Activated CD8-positive, alpha-beta T cell treated with anti-CD3 and anti-CD28 coated beads for 36 hours (primary cell): ENCODE measurements around the gene MLYCD. TPM values are rescaled to one million over a fixed set of nuclear protein-coding genes. Genes with fewer than 3 reads are reported as not detected.

Experiments used
- ATAC-seq: fragments of 200-7000 bp; cut with Tn5 transposase; one replicate; pipeline ENCODE4 v1.10.0; 2021; ENCODE audit warnings: mild to moderate bottlenecking, moderate library complexity
- CTCF ChIA-PET: fragments of 350-600 bp; sonication (Branson Sonifier 250); formaldehyde crosslinking; loops from one replicate; lab custom pipeline; 2021; ENCODE audit warnings: antibody characterized with exemption; lab: Charles Lee
- POLR2A ChIA-PET: fragments of 350-600 bp; sonication (Branson Sonifier 250); formaldehyde crosslinking; loops from one replicate; lab custom pipeline; 2021; ENCODE audit warnings: antibody characterized with exemption; lab: Charles Lee
- DNase-seq: peaks from one replicate; pipeline ENCODE4 v3.0.0-alpha.2; 2020
- H3K27ac Mint-ChIP-seq: one replicate; pipeline ENCODE4 v1.8.0; 2021; ENCODE audit warnings: mild to moderate bottlenecking, mixed read lengths
- H3K27me3 Mint-ChIP-seq: one replicate; pipeline ENCODE4 v1.8.0; 2021; ENCODE audit warnings: mixed read lengths
- H3K36me3 Mint-ChIP-seq: one replicate; pipeline ENCODE4 v1.8.0; 2021; ENCODE audit warnings: low read depth, mixed read lengths
- H3K4me1 Mint-ChIP-seq: one replicate; pipeline ENCODE4 v1.8.0; 2021; ENCODE audit warnings: low read depth, mixed read lengths
- H3K4me3 Mint-ChIP-seq: one replicate; pipeline ENCODE4 v1.8.0; 2021; ENCODE audit warnings: mild to moderate bottlenecking, moderate library complexity, mixed read lengths
- H3K9me3 Mint-ChIP-seq: one replicate; pipeline ENCODE4 v1.8.0; 2021; ENCODE audit warnings: mixed read lengths
- CTCF ChIP-seq: fragments of 200-600 bp; IDR thresholded peaks from one replicate; pipeline ENCODE4 v1.8.0; 2022; ENCODE audit warnings: antibody characterized with exemption, mild to moderate bottlenecking
- intact Hi-C: fragments of 100-400 bp; cut with micrococcal nuclease; formaldehyde crosslinking; loops from one replicate; pipeline ENCODE4 v1.10.0; 2022
- total RNA-seq, 2 experiments: library from RNA; stranded (reverse); gene quantifications; one replicate each; pipeline ENCODE4 v1.2.3, GENCODE V29; 2021

MLYCD gene
- total RNA-seq, 2 experiments from 2014 or later, result 3.5 to 3.7 TPM

GRCh38 chr16:83923581-83924365, 24.9 kb downstream of the MLYCD start:
- ATAC-seq, result no peak
- H3K27ac Mint-ChIP-seq, result no peak overlapping the region
- POLR2A ChIA-PET, result no interaction called here

GRCh38 chr16:83924686-83925085, 25.8 kb downstream of the MLYCD start:
- Mint-ChIP-seq H3K9me3 (no peaks in the 10 kb centered on the region), H3K27me3 (no peaks in the 10 kb centered on the region), H3K27ac (no peak overlapping the region), H3K4me1 (peaks cover 2% of the 10 kb centered on the region), H3K36me3 (peaks cover 4% of the 10 kb centered on the region), H3K4me3 (no peak overlapping the region)
- no peak for TF ChIP-seq CTCF
- DNase-seq, result no peak
- ChIA-PET POLR2A (no interaction called here), CTCF (interaction anchor here (0.8 kb wide), 1 partner anchor 13 kb away, joined by 3 read pairs; no protein-coding TSS in a partner anchor)
- no peak for ATAC-seq
- intact Hi-C loops, result no loop called here

More at GRCh38 chr16:83923581-83924365, 24.9 kb downstream of the MLYCD start:
- Mint-ChIP-seq H3K4me3 (no peak overlapping the region), H3K27me3 (no peaks in the 10 kb centered on the region), H3K4me1 (peaks cover 2% of the 10 kb centered on the region), H3K36me3 (peaks cover 13% of the 10 kb centered on the region), H3K9me3 (no peaks in the 10 kb centered on the region)
- intact Hi-C loops, result no loop called here
- CTCF ChIA-PET, result no interaction called here
- TF ChIP-seq CTCF, result no peak
- DNase-seq, result no peak

GRCh38 chr16:83925095-83925905, 26.4 kb downstream of the MLYCD start:
- Mint-ChIP-seq H3K4me1 (peaks cover 2% of the 10 kb centered on the region), H3K27me3 (no peaks in the 10 kb centered on the region), H3K27ac (no peak overlapping the region), H3K36me3 (peaks cover 4% of the 10 kb centered on the region), H3K9me3 (no peaks in the 10 kb centered on the region), H3K4me3 (no peak overlapping the region)
- DNase-seq, result no peak
- intact Hi-C loops, result no loop called here
- TF ChIP-seq CTCF, result no peak
- ChIA-PET POLR2A (no interaction called here), CTCF (interaction anchor here (0.8 to 1.1 kb wide), 3 partner anchors 14 to 99 kb away, joined by 3 read pairs; no protein-coding TSS in a partner anchor)
- no peak for ATAC-seq

- no peak for TF ChIP-seq CTCF
- H3K4me3 Mint-ChIP-seq, result no peak overlapping the region
- no peak overlapping the region for H3K27ac Mint-ChIP-seq
- no peaks in the 10 kb centered on the region for H3K27me3 Mint-ChIP-seq
- H3K36me3 Mint-ChIP-seq, result no peaks in the 10 kb centered on the region
- ChIA-PET CTCF (interaction anchor here (0.9 to 2.9 kb wide), 15 partner anchors 21 to 368 kb away, joined by 3 to 13 read pairs (median 4); partner anchors contain the start of genes TAF1C and WFDC1), POLR2A (no interaction called here)
- intact Hi-C loops, result no loop called here
- peaks cover 2% of the 10 kb centered on the region for H3K4me1 Mint-ChIP-seq
- no peak for DNase-seq
- ATAC-seq, result peak; percentile 13
- no peaks in the 10 kb centered on the region for H3K9me3 Mint-ChIP-seq
Measured at GRCh38 chr16:83925957-83926725, 27.2 kb downstream of the MLYCD start.
